WTC11 (cell line): ENCODE data around the gene BMS1. TPM values are rescaled to one million over a fixed set of nuclear protein-coding genes. Genes with fewer than 3 reads are reported as not detected.

Experiments
- ATAC-seq: fragments of 200-7000 bp; cut with Tn5 transposase; 2 replicates; pipeline ENCODE4 v1.10.0; 2021; ENCODE audit warnings: mild to moderate bottlenecking, moderate library complexity
- CTCF ChIA-PET: fragments of 300-600 bp; sonication (Branson Sonifier 250); formaldehyde crosslinking; loops from one replicate; lab custom pipeline; 2021; ENCODE audit warnings: antibody characterized with exemption; lab: Charles Lee
- POLR2A ChIA-PET: fragments of 350-600 bp; sonication (Branson Sonifier 250); formaldehyde crosslinking; loops from one replicate; lab custom pipeline; 2021; ENCODE audit warnings: antibody characterized with exemption; lab: Charles Lee
- DNase-seq: peaks from one replicate; pipeline ENCODE4 v3.0.0; 2021; ENCODE audit warnings: low spot score
- H3K27ac Mint-ChIP-seq: 2 replicates; pipeline ENCODE4 v1.8.0; 2021; ENCODE audit warnings: mixed read lengths
- H3K27me3 Mint-ChIP-seq: 2 replicates; pipeline ENCODE4 v1.8.0; 2021; ENCODE audit warnings: low read depth, mild to moderate bottlenecking, moderate library complexity, mixed read lengths
- H3K36me3 Mint-ChIP-seq: 2 replicates; pipeline ENCODE4 v1.8.0; 2021; ENCODE audit warnings: mixed read lengths
- H3K4me1 Mint-ChIP-seq: 2 replicates; pipeline ENCODE4 v1.8.0; 2022; ENCODE audit warnings: mixed read lengths
- H3K4me3 Mint-ChIP-seq: 2 replicates; pipeline ENCODE4 v1.8.0; 2021; ENCODE audit warnings: mild to moderate bottlenecking, moderate library complexity, mixed read lengths
- H3K9me3 Mint-ChIP-seq: 2 replicates; pipeline ENCODE4 v1.8.0; 2021; ENCODE audit warnings: mixed read lengths
- ATF1 ChIP-seq: sonication (generic); formaldehyde crosslinking; IDR thresholded peaks from 2 replicates; pipeline ENCODE4 v1.8.1; 2023; ENCODE audit warnings: mild to moderate bottlenecking, moderate library complexity, missing genetic modification reagents
- FOXJ3 ChIP-seq: sonication (generic); formaldehyde crosslinking; IDR thresholded peaks from 2 replicates; pipeline ENCODE4 v1.9.0; 2021; ENCODE audit warnings: missing genetic modification reagents, mild to moderate bottlenecking, borderline replicate concordance
- JAZF1 ChIP-seq: fragments of 250-450 bp; sonication (Bioruptor Pico); IDR thresholded peaks from 2 replicates; pipeline ENCODE4 v1.9.0; 2021; ENCODE audit warnings: moderate library complexity, mild to moderate bottlenecking, inconsistent platforms
- MLX ChIP-seq: sonication (generic); formaldehyde crosslinking; IDR thresholded peaks from 2 replicates; pipeline ENCODE4 v1.8.1; 2023; ENCODE audit warnings: mild to moderate bottlenecking, missing genetic modification reagents, moderate library complexity
- MYBL2 ChIP-seq: sonication (generic); formaldehyde crosslinking; IDR thresholded peaks from 2 replicates; pipeline ENCODE4 v1.8.1; 2023; ENCODE audit warnings: mild to moderate bottlenecking, moderate library complexity, missing genetic modification reagents
- NFE2L1 ChIP-seq: sonication (generic); formaldehyde crosslinking; IDR thresholded peaks from 2 replicates; pipeline ENCODE4 v1.8.1; 2023; ENCODE audit warnings: missing genetic modification reagents
- NR1H2 ChIP-seq: sonication (generic); formaldehyde crosslinking; IDR thresholded peaks from 2 replicates; pipeline ENCODE4 v1.9.0; 2021; ENCODE audit warnings: mild to moderate bottlenecking, moderate library complexity, missing genetic modification reagents
- RELA ChIP-seq: sonication (generic); formaldehyde crosslinking; IDR thresholded peaks from 2 replicates; pipeline ENCODE4 v1.8.1; 2022; ENCODE audit warnings: missing genetic modification reagents, mild to moderate bottlenecking, borderline replicate concordance
- ZNF232 ChIP-seq: sonication (generic); formaldehyde crosslinking; IDR thresholded peaks from 2 replicates; pipeline ENCODE4 v1.8.0; 2022; ENCODE audit warnings: mild to moderate bottlenecking, missing genetic modification reagents
- ZNF317 ChIP-seq: sonication (generic); formaldehyde crosslinking; IDR thresholded peaks from 2 replicates; pipeline ENCODE4 v1.8.1; 2023; ENCODE audit warnings: low read depth, mild to moderate bottlenecking, moderate library complexity, missing genetic modification reagents, borderline replicate concordance
- ZNF512 ChIP-seq: sonication (generic); formaldehyde crosslinking; IDR thresholded peaks from 2 replicates; pipeline ENCODE4 v1.8.1; 2022; ENCODE audit warnings: missing genetic modification reagents, borderline replicate concordance
- ZNF671 ChIP-seq: fragments of 250-450 bp; sonication (Bioruptor Pico); IDR thresholded peaks from 2 replicates; pipeline ENCODE4 v1.8.0; 2021; ENCODE audit warnings: mild to moderate bottlenecking
- total RNA-seq: library from RNA; stranded (reverse); gene quantifications from 3 replicates; pipeline ENCODE4 v1.2.3, GENCODE V29; 2021
- TF ChIP-seq, protein P1 (sequence below): fragments of 200-600 bp; IDR thresholded peaks from 2 replicates; pipeline ENCODE4 v1.8.0; 2022; ENCODE audit warnings: antibody characterized with exemption
- TF ChIP-seq, protein P2 (sequence below): sonication (generic); formaldehyde crosslinking; IDR thresholded peaks from 2 replicates; pipeline ENCODE4 v1.8.0; 2023; ENCODE audit warnings: mild to moderate bottlenecking, missing genetic modification reagents
- TF ChIP-seq, protein P3 (sequence below): sonication (generic); formaldehyde crosslinking; IDR thresholded peaks from 2 replicates; pipeline ENCODE4 v1.8.1; 2023; ENCODE audit warnings: mild to moderate bottlenecking, moderate library complexity, missing genetic modification reagents
- TF ChIP-seq, protein P4 (sequence below): fragments of 250-450 bp; sonication (Bioruptor Pico); IDR thresholded peaks from 2 replicates; pipeline ENCODE4 v1.9.0; 2021; ENCODE audit warnings: mild to moderate bottlenecking
- TF ChIP-seq, protein P5 (sequence below): sonication (generic); formaldehyde crosslinking; IDR thresholded peaks from 2 replicates; pipeline ENCODE4 v1.8.1; 2023; ENCODE audit warnings: mild to moderate bottlenecking, missing genetic modification reagents
- TF ChIP-seq, protein P6 (sequence below): sonication (generic); formaldehyde crosslinking; IDR thresholded peaks from 2 replicates; pipeline ENCODE4 v1.8.1; 2022; ENCODE audit warnings: mild to moderate bottlenecking, moderate library complexity, missing genetic modification reagents

BMS1 gene
- total RNA-seq, 1 experiment from 2014 or later = 37.7 TPM

- DNase-seq = peak; percentile 91
- no peak overlapping the region for H3K27ac Mint-ChIP-seq
- H3K4me1 Mint-ChIP-seq = no peaks in the 10 kb centered on the region; the same call in 1 of the 2 replicates
- TF ChIP-seq, protein P1, sequence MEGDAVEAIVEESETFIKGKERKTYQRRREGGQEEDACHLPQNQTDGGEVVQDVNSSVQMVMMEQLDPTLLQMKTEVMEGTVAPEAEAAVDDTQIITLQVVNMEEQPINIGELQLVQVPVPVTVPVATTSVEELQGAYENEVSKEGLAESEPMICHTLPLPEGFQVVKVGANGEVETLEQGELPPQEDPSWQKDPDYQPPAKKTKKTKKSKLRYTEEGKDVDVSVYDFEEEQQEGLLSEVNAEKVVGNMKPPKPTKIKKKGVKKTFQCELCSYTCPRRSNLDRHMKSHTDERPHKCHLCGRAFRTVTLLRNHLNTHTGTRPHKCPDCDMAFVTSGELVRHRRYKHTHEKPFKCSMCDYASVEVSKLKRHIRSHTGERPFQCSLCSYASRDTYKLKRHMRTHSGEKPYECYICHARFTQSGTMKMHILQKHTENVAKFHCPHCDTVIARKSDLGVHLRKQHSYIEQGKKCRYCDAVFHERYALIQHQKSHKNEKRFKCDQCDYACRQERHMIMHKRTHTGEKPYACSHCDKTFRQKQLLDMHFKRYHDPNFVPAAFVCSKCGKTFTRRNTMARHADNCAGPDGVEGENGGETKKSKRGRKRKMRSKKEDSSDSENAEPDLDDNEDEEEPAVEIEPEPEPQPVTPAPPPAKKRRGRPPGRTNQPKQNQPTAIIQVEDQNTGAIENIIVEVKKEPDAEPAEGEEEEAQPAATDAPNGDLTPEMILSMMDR = peak; percentile 75
- TF ChIP-seq ZNF317 (CRISPR knock-in tag) = no peak
- TF ChIP-seq, protein P2, sequence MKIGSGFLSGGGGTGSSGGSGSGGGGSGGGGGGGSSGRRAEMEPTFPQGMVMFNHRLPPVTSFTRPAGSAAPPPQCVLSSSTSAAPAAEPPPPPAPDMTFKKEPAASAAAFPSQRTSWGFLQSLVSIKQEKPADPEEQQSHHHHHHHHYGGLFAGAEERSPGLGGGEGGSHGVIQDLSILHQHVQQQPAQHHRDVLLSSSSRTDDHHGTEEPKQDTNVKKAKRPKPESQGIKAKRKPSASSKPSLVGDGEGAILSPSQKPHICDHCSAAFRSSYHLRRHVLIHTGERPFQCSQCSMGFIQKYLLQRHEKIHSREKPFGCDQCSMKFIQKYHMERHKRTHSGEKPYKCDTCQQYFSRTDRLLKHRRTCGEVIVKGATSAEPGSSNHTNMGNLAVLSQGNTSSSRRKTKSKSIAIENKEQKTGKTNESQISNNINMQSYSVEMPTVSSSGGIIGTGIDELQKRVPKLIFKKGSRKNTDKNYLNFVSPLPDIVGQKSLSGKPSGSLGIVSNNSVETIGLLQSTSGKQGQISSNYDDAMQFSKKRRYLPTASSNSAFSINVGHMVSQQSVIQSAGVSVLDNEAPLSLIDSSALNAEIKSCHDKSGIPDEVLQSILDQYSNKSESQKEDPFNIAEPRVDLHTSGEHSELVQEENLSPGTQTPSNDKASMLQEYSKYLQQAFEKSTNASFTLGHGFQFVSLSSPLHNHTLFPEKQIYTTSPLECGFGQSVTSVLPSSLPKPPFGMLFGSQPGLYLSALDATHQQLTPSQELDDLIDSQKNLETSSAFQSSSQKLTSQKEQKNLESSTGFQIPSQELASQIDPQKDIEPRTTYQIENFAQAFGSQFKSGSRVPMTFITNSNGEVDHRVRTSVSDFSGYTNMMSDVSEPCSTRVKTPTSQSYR (CRISPR knock-in tag) = no peak
- CTCF ChIA-PET = interaction anchor here (0.6 to 2.8 kb wide), 23 partner anchors 9 to 570 kb away, joined by 3 to 27 read pairs (median 5); partner anchors contain the start of gene BMS1
- H3K27me3 Mint-ChIP-seq = peaks cover 85% of the 10 kb centered on the region
- H3K36me3 Mint-ChIP-seq = no peaks in the 10 kb centered on the region
- peaks cover 7% of the 10 kb centered on the region; the same call in 1 of the 2 replicates for H3K9me3 Mint-ChIP-seq
- peak overlapping the region; percentile 76 for H3K4me3 Mint-ChIP-seq
- ATAC-seq = peak; percentile 84
- POLR2A ChIA-PET = interaction anchor here (1.6 kb wide), 1 partner anchor 30 kb away, joined by 8 read pairs; no protein-coding TSS in a partner anchor
Measured at GRCh38 chr10:42753126-42753506, 29.5 kb upstream of the BMS1 start.

- ATAC-seq = peak; percentile 1; the same call in 1 of the 2 replicates
- CTCF ChIA-PET = interaction anchor here (0.9 to 2.8 kb wide), 23 partner anchors 9 to 352 kb away, joined by 3 to 27 read pairs (median 5); partner anchors contain the start of gene BMS1
- Mint-ChIP-seq H3K9me3 (peaks cover 5% of the 10 kb centered on the region; the same call in 1 of the 2 replicates), H3K4me1 (no peaks in the 10 kb centered on the region; the same call in 1 of the 2 replicates), H3K4me3 (peak overlapping the region; percentile 76), H3K36me3 (no peaks in the 10 kb centered on the region), H3K27me3 (peaks cover 84% of the 10 kb centered on the region), H3K27ac (no peak overlapping the region)
- POLR2A ChIA-PET = interaction anchor here (1.6 kb wide), 1 partner anchor 30 kb away, joined by 8 read pairs; no protein-coding TSS in a partner anchor
- DNase-seq = no peak
- TF ChIP-seq ZNF512 (CRISPR knock-in tag) (no peak), NFE2L1 (CRISPR knock-in tag) (peak; percentile 60; the same call in 1 of the 2 replicates), ZNF232 (CRISPR knock-in tag) (0 out of 2 replicates have a peak, but pooled peaks have one; percentile 22), RELA (CRISPR knock-in tag) (peak; percentile 48; the same call in 1 of the 2 replicates), FOXJ3 (CRISPR knock-in tag) (no peak), MLX (CRISPR knock-in tag) (no peak), NR1H2 (CRISPR knock-in tag) (0 out of 2 replicates have a peak, but pooled peaks have one; percentile 45), JAZF1 (no peak), ZNF671 (no peak), MYBL2 (CRISPR knock-in tag) (0 out of 2 replicates have a peak, but pooled peaks have one; percentile 34), ATF1 (CRISPR knock-in tag) (no peak)
- TF ChIP-seq, protein P3, sequence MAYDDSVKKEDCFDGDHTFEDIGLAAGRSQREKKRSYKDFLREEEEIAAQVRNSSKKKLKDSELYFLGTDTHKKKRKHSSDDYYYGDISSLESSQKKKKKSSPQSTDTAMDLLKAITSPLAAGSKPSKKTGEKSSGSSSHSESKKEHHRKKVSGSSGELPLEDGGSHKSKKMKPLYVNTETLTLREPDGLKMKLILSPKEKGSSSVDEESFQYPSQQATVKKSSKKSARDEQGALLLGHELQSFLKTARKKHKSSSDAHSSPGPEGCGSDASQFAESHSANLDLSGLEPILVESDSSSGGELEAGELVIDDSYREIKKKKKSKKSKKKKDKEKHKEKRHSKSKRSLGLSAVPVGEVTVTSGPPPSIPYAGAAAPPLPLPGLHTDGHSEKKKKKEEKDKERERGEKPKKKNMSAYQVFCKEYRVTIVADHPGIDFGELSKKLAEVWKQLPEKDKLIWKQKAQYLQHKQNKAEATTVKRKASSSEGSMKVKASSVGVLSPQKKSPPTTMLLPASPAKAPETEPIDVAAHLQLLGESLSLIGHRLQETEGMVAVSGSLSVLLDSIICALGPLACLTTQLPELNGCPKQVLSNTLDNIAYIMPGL (CRISPR knock-in tag) = no peak
- TF ChIP-seq, protein P4, sequence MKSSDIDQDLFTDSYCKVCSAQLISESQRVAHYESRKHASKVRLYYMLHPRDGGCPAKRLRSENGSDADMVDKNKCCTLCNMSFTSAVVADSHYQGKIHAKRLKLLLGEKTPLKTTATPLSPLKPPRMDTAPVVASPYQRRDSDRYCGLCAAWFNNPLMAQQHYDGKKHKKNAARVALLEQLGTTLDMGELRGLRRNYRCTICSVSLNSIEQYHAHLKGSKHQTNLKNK (CRISPR knock-in tag) = no peak
- TF ChIP-seq, protein P5, sequence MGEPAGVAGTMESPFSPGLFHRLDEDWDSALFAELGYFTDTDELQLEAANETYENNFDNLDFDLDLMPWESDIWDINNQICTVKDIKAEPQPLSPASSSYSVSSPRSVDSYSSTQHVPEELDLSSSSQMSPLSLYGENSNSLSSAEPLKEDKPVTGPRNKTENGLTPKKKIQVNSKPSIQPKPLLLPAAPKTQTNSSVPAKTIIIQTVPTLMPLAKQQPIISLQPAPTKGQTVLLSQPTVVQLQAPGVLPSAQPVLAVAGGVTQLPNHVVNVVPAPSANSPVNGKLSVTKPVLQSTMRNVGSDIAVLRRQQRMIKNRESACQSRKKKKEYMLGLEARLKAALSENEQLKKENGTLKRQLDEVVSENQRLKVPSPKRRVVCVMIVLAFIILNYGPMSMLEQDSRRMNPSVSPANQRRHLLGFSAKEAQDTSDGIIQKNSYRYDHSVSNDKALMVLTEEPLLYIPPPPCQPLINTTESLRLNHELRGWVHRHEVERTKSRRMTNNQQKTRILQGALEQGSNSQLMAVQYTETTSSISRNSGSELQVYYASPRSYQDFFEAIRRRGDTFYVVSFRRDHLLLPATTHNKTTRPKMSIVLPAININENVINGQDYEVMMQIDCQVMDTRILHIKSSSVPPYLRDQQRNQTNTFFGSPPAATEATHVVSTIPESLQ (CRISPR knock-in tag) = no peak
- TF ChIP-seq, protein P6, sequence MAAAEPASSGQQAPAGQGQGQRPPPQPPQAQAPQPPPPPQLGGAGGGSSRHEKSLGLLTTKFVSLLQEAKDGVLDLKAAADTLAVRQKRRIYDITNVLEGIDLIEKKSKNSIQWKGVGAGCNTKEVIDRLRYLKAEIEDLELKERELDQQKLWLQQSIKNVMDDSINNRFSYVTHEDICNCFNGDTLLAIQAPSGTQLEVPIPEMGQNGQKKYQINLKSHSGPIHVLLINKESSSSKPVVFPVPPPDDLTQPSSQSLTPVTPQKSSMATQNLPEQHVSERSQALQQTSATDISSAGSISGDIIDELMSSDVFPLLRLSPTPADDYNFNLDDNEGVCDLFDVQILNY (CRISPR knock-in tag) = no peak
Measured at GRCh38 chr10:42753507-42754154, 29.0 kb upstream of the BMS1 start.
